Measurements from ENCODE around the gene ZNF609. TPM values are rescaled to one million over a fixed set of nuclear protein-coding genes. Genes with fewer than 3 reads are reported as not detected.

ZNF609 gene
- total RNA-seq, 4 donors from 2014 or later, result 25.2 to 45.5 (median 32.6) TPM

DNA sequence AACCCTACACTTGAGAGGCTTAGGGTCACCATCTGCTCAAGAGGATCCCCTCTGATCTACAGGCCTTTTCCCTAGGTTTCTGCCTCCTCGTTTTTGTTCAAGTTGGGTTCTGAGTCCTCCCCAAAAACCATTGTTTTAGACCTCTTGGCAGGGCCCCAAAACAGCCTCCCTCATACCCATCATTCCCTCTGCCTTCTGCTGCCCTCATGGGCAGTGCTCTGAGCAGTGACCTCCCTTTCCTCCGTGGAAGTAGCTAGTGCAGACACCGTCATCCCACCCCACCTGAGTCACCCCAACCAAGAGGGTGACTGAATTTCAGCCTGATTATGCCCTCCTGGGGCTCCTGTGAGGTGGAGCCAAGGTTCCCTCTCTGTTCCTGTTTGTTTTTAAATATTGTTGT is 223.0 kb downstream of the ZNF609 start:
- Histone ChIP-seq H3K36me3 (peaks cover 29 to 47% of the 10 kb centered on the region in 2 donors), H3K4me1 (peaks cover 0 to 6% of the 10 kb centered on the region in 2 donors), H3K27ac (peak overlapping the region in 1 of 3 donors; percentile 39), H3K27me3 (no peaks in the 10 kb centered on the region), H3K9me3 (no peaks in the 10 kb centered on the region), H3K4me3 (replicated peaks in 1 of 3) (no peak overlapping the region)
- TF ChIP-seq CTCF (IDR thresholded peaks at IDR 0.05), result no peak
- no peak for TF ChIP-seq POLR2A (IDR thresholded peaks at IDR 0.05)
- 68 to 71% methylated on average over 3 of the region's 3 CpGs for WGBS, 2 donors
- intact Hi-C loops (cut with DNase I), result loop anchor here (5.0 kb wide), 1 partner anchor 256 kb away; no protein-coding TSS in a partner anchor
- no peak for DNase-seq

GRCh38 chr15:64685230-64685888 is 225.0 kb downstream of the ZNF609 start:
- 76 to 78% methylated on average over 4 of the region's 4 CpGs for WGBS, 2 donors
- Histone ChIP-seq H3K27me3 (no peaks in the 10 kb centered on the region), H3K36me3 (peaks cover 41 to 58% of the 10 kb centered on the region in 2 donors), H3K4me3 (replicated peaks in 1 of 3) (no peak overlapping the region), H3K27ac (no peak overlapping the region), H3K4me1 (peaks cover 0 to 6% of the 10 kb centered on the region in 2 donors), H3K9me3 (no peaks in the 10 kb centered on the region)
- no peak for DNase-seq
- no peak for TF ChIP-seq POLR2A (IDR thresholded peaks at IDR 0.05)
- no peak for TF ChIP-seq CTCF (IDR thresholded peaks at IDR 0.05)
- intact Hi-C loops (cut with DNase I), result loop anchor here (5.0 kb wide), 1 partner anchor 122 kb away; no protein-coding TSS in a partner anchor

DNA sequence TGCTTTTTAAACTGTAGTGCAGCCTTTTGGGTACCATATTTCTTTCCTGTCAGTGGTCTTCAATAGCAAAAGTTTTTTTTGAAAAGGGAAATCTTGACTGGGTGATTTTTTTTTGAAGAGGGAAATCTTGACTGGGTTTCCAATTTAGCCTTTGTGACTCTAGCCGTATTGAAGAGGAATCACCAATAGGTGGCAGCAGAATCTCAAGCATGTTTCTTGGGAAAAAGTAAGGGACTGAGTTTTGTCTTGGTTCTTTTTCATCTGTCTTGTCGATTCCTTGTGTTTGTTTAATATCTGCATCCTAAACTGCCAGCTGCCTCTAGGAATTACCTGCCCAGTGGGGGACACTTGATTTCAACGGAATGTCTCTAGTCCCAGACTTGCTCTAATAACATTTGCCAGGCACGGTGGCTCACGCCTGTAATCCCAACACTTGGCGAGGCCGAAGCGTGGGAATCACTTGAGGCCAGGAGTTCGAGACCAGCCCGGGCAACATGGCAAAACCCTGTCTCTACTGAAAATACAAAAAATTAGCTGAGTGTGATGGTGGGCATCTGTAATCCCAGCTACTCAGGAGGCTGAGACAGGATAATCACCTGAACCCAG is 225.9 kb downstream of the ZNF609 start:
- 59 to 68% methylated on average over 10 of the region's 10 CpGs for WGBS, 2 donors
- Histone ChIP-seq H3K27me3 (no peaks in the 10 kb centered on the region), H3K27ac (no peak overlapping the region), H3K9me3 (no peaks in the 10 kb centered on the region), H3K36me3 (peaks cover 49 to 61% of the 10 kb centered on the region in 2 donors), H3K4me1 (peaks cover 0 to 2% of the 10 kb centered on the region in 2 donors), H3K4me3 (replicated peaks in 1 of 3) (no peak overlapping the region)
- no peak for DNase-seq
- intact Hi-C loops (cut with DNase I), result loop anchor here (2.0 to 5.0 kb wide), 2 partner anchors 43 to 121 kb away; no protein-coding TSS in a partner anchor
- TF ChIP-seq CTCF (IDR thresholded peaks at IDR 0.05), result peak; percentile 20 to 86 (median 74)
- no peak for TF ChIP-seq POLR2A (IDR thresholded peaks at IDR 0.05)

- Histone ChIP-seq H3K27ac (no peak overlapping the region), H3K9me3 (no peaks in the 10 kb centered on the region), H3K4me1 (no peaks in the 10 kb centered on the region), H3K4me3 (replicated peaks in 1 of 3) (no peak overlapping the region), H3K36me3 (peaks cover 42 to 55% of the 10 kb centered on the region in 2 donors), H3K27me3 (no peaks in the 10 kb centered on the region)
- no peak for TF ChIP-seq POLR2A (IDR thresholded peaks at IDR 0.05)
- no peak for TF ChIP-seq CTCF (IDR thresholded peaks at IDR 0.05)
- intact Hi-C loops (cut with DNase I), result loop anchor here (2.0 to 5.0 kb wide), 2 partner anchors 42 to 120 kb away; no protein-coding TSS in a partner anchor
- no peak for DNase-seq
- 84% methylated on average over 2 of the region's 2 CpGs for WGBS, 2 donors
Measured at GRCh38 chr15:64687172-64687571, 226.8 kb downstream of the ZNF609 start.

DNA sequence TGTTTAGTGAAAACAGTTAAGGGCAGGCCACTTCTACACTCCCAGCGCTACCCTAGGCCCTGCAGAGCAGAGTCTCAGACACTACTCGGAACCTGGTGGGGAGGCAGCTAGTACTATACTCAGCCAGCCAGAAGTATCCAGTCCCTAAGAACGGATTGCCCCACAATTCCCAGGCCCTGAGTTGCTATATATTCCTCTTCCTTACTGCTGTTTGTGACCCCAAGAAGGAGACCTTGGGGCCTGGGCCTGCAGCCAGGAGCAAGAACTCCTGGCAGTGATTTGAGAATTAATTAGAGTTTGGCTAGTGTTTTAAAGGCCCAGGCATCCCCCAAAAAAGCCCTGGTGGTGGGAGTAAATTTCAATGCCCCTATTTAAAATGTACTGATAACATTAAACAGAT is 227.3 kb downstream of the ZNF609 start:
- intact Hi-C loops (cut with DNase I), result loop anchor here (2.0 to 5.0 kb wide), 2 partner anchors 41 to 120 kb away; no protein-coding TSS in a partner anchor
- no peak for TF ChIP-seq CTCF (IDR thresholded peaks at IDR 0.05)
- no peak for TF ChIP-seq POLR2A (IDR thresholded peaks at IDR 0.05)
- 63 to 70% methylated on average over 3 of the region's 3 CpGs for WGBS, 2 donors
- DNase-seq, result no peak
- H3K4me3 ChIP-seq (replicated peaks in 1 of 3), result no peak overlapping the region
- H3K9me3 ChIP-seq, result no peaks in the 10 kb centered on the region
- no peaks in the 10 kb centered on the region for H3K27me3 ChIP-seq
- no peak overlapping the region for H3K27ac ChIP-seq
- H3K4me1 ChIP-seq, result peaks cover 0 to 1% of the 10 kb centered on the region in 2 donors
- peaks cover 37 to 50% of the 10 kb centered on the region in 2 donors for H3K36me3 ChIP-seq
